Keratinocyte (primary cell): Measurements from ENCODE around the gene SH3BP5. TPM values are rescaled to one million over a fixed set of nuclear protein-coding genes. Genes with fewer than 3 reads are reported as not detected.

Experiments
- DNase-seq: peaks from one replicate; pipeline ENCODE4 v3.0.0-alpha.2; 2011; ENCODE audit warnings: low read depth, missing footprints, low spot score
- FAIRE-seq: peaks from 2 replicates; lab custom pipeline; 2011; peaks lifted over from hg19 to GRCh38; lab: Jason Lieb, UNC
- H2AFZ ChIP-seq: 2 replicates; pipeline ENCODE4 v1.6.0; 2012; ENCODE audit warnings: low read length, control low read depth, inconsistent platforms; ENCODE audit not compliant: control insufficient read depth
- H3K27ac ChIP-seq: 2 replicates; pipeline ENCODE4 v1.5.1; 2011; ENCODE audit warnings: low read length; ENCODE audit not compliant: control insufficient read depth, insufficient read depth
- H3K27me3 ChIP-seq: 3 replicates; pipeline ENCODE4 v1.6.0; 2011; ENCODE audit warnings: low read length; ENCODE audit not compliant: control insufficient read depth, insufficient read depth; ENCODE audit errors: extremely low read depth
- H3K36me3 ChIP-seq, 2 experiments: 2 replicates in 1 of 2; 3 replicates in 1 of 2; pipeline ENCODE4 v1.5.1; 2011; ENCODE audit warnings: low read length in 2 of 2, mild to moderate bottlenecking in 1 of 2; ENCODE audit not compliant: control insufficient read depth in 2 of 2, insufficient read depth in 2 of 2; ENCODE audit errors: extremely low read depth in 1 of 2
- H3K4me1 ChIP-seq: 3 replicates; pipeline ENCODE4 v1.5.1; 2011; ENCODE audit warnings: low read length; ENCODE audit not compliant: control insufficient read depth, insufficient read depth; ENCODE audit errors: extremely low read depth
- H3K4me2 ChIP-seq: 3 replicates; pipeline ENCODE4 v1.6.0; 2011; ENCODE audit warnings: low read depth, low read length; ENCODE audit not compliant: control insufficient read depth, insufficient read depth; ENCODE audit errors: extremely low read depth
- H3K4me3 ChIP-seq, 3 experiments: fragments of 200-600 bp in 1 of 3; sonication (generic) in 1 of 3; 2 replicates in 2 of 3; 3 replicates in 1 of 3; pipeline ENCODE4 v1.5.1; 2011 to 2016; ENCODE audit warnings: low read length in 3 of 3, mild to moderate bottlenecking in 3 of 3, control low read depth in 2 of 3, inconsistent platforms in 1 of 3, low read depth in 1 of 3, mixed read lengths in 1 of 3, mixed run types in 1 of 3, moderate library complexity in 1 of 3; ENCODE audit not compliant: control insufficient read depth in 2 of 3, insufficient read depth in 2 of 3; ENCODE audit errors: extremely low read depth in 1 of 3
- H3K79me2 ChIP-seq: 2 replicates; pipeline ENCODE4 v1.6.0; 2012; ENCODE audit warnings: low read length; ENCODE audit not compliant: control insufficient read depth, insufficient read depth
- H3K9ac ChIP-seq: 3 replicates; pipeline ENCODE4 v1.6.0; 2011; ENCODE audit warnings: low read length; ENCODE audit not compliant: control insufficient read depth, insufficient read depth; ENCODE audit errors: extremely low read depth
- H3K9me1 ChIP-seq: 3 replicates; pipeline ENCODE4 v1.6.0; 2011; ENCODE audit warnings: low read length; ENCODE audit not compliant: control insufficient read depth, insufficient read depth; ENCODE audit errors: extremely low read depth
- H3K9me3 ChIP-seq: 2 replicates; pipeline ENCODE4 v1.5.1; 2012; ENCODE audit warnings: low read depth, low read length; ENCODE audit not compliant: control insufficient read depth
- H4K20me1 ChIP-seq: 3 replicates; pipeline ENCODE4 v1.6.0; 2011; ENCODE audit warnings: low read length; ENCODE audit not compliant: control insufficient read depth, insufficient read depth; ENCODE audit errors: extremely low read depth
- CTCF ChIP-seq, 3 experiments: IDR thresholded peaks in 1 of 3; conservative IDR thresholded peaks in 1 of 3; optimal IDR thresholded peaks in 1 of 3; 2 replicates in 2 of 3; 3 replicates in 1 of 3; pipeline versions ENCODE3 to v1.5.1; 2011; ENCODE audit warnings: low read length in 3 of 3, mild to moderate bottlenecking in 3 of 3, moderate library complexity in 2 of 3, control low read depth in 1 of 3, inconsistent platforms in 1 of 3; ENCODE audit not compliant: insufficient read depth in 2 of 3; ENCODE audit errors: extremely low read depth in 1 of 3
- EZH2 ChIP-seq: IDR thresholded peaks from one replicate; pipeline ENCODE4 v1.6.1; 2012; ENCODE audit warnings: inconsistent platforms, mild to moderate bottlenecking, low read length, moderate library complexity
- dilution Hi-C: fragments of 300-500 bp; cut with MboI; formaldehyde crosslinking; loops from one replicate; pipeline ENCODE4 v1.7.0; 2020; ENCODE audit warnings: low sequenced_read_pairs; ENCODE audit not compliant: extremely low pct_ligation_motif_present
- polyA plus RNA-seq, 5 experiments: library from polyadenylated mRNA; depleted of rRNA in 3 of 5; stranded (reverse) in 3 of 5; stranded (forward) in 1 of 5; unstranded in 1 of 5; fragments of >200 nt; gene quantifications; 1 replicate in 1 of 5; 2 replicates in 3 of 5; 3 replicates in 1 of 5; pipeline versions ENCODE4 v1.2.1 to v1.2.3, GENCODE V29; 2011 to 2012; ENCODE audit warnings: missing spikeins in 2 of 5, low read depth in 1 of 5, low replicate concordance in 1 of 5

SH3BP5 gene
- polyA plus RNA-seq, 1 donor (not counting 4 experiments of a cell fraction or from before 2014, with no cell fraction given): 13.4 TPM

GRCh38 chr3:15241341-15241740 is 91.0 kb downstream of the SH3BP5 start:
- Histone ChIP-seq H3K27ac (no peak overlapping the region), H4K20me1 (no peaks in the 10 kb centered on the region), H3K9me3 (no peaks in the 10 kb centered on the region), H2AFZ (no peak overlapping the region), H3K36me3 (peaks cover 13% of the 10 kb centered on the region in 2 experiments), H3K4me3 (no peak overlapping the region), H3K9me1 (no peaks in the 10 kb centered on the region), H3K4me1 (no peaks in the 10 kb centered on the region), H3K79me2 (no peaks in the 10 kb centered on the region), H3K27me3 (no peaks in the 10 kb centered on the region), H3K9ac (no peak overlapping the region), H3K4me2 (no peak overlapping the region)
- DNase-seq (no peak), FAIRE-seq (no peak)
- dilution Hi-C loops: no loop called here
- TF ChIP-seq EZH2: no peak
- peak in 2 of 3 experiments; percentile 25 to 54 for TF ChIP-seq CTCF (optimal IDR thresholded peaks at IDR 0.05 in 1 of 3, IDR thresholded peaks at IDR 0.05 in 1 of 3, conservative IDR thresholded peaks at IDR 0.05 in 1 of 3; ENCODE audit: extremely low read depth in 1 of 3, insufficient read depth in 2 of 3, low read length in 3 of 3)

GRCh38 chr3:15229262-15229661 is 103.1 kb downstream of the SH3BP5 start:
- no peak for FAIRE-seq
- dilution Hi-C loops: no loop called here
- no peak overlapping the region for H3K9ac ChIP-seq

More at GRCh38 chr3:15229262-15229661, 103.1 kb downstream of the SH3BP5 start:
- Histone ChIP-seq H3K4me1 (peaks cover 3% of the 10 kb centered on the region), H3K4me3 (no peak overlapping the region), H4K20me1 (no peaks in the 10 kb centered on the region), H3K9me3 (no peaks in the 10 kb centered on the region), H3K27ac (no peak overlapping the region), H3K4me2 (no peak overlapping the region), H3K79me2 (no peaks in the 10 kb centered on the region), H3K9me1 (no peaks in the 10 kb centered on the region), H3K36me3 (peaks cover 7 to 8% of the 10 kb centered on the region in 2 experiments), H2AFZ (no peak overlapping the region), H3K27me3 (no peaks in the 10 kb centered on the region)
- no peak for TF ChIP-seq EZH2
- TF ChIP-seq CTCF (optimal IDR thresholded peaks at IDR 0.05 in 1 of 3, IDR thresholded peaks at IDR 0.05 in 1 of 3, conservative IDR thresholded peaks at IDR 0.05 in 1 of 3; ENCODE audit: extremely low read depth in 1 of 3, insufficient read depth in 2 of 3, low read length in 3 of 3): no peak
- DNase-seq: no peak
